ENCODE data around the gene ACSF2. TPM values are rescaled to one million over a fixed set of nuclear protein-coding genes. Genes with fewer than 3 reads are reported as not detected.

ACSF2 gene
- polyA plus RNA-seq, 2 of the 4 experiments (the other 2 are of a cell fraction): 24.4 to 33.6 TPM

- no peak for DNase-seq (ENCODE audit: low read depth in 1 of 2, low spot score in 1 of 2)
- no peaks in the 10 kb centered on the region for H3K9me3 ChIP-seq
- peak; percentile 32 for FAIRE-seq
- ATAC-seq: no peak
- H3K27ac ChIP-seq: no peak overlapping the region
- 15% methylated on average over 3 of the region's 3 CpGs for WGBS (ENCODE audit: missing lambda C conversion rate)
- peaks cover 5% of the 10 kb centered on the region; the same call in 1 of the 3 replicates for H3K4me1 ChIP-seq
- POLR2A ChIA-PET: no interaction called here
- CTCF ChIA-PET: interaction anchor here (0.7 to 3.0 kb wide), 9 partner anchors 9 to 133 kb away, joined by 3 to 38 read pairs (median 5); partner anchors contain the start of gene SPATA20
- TF ChIP-seq EHMT2 (IDR thresholded peaks at IDR 0.05; ENCODE audit: low read depth) (no peak), PHF8 (IDR thresholded peaks at IDR 0.05; ENCODE audit: borderline replicate concordance, low read depth) (no peak), FOXS1 (CRISPR knock-in tag; IDR thresholded peaks at IDR 0.05) (no peak), BHLHE40 (IDR thresholded peaks at IDR 0.05; ENCODE audit: low read depth, low read length) (no peak), POLR2AphosphoS2 (conservative IDR thresholded peaks at IDR 0.05; ENCODE audit: low read length) (no peak), TFCP2L1 (CRISPR knock-in tag; IDR thresholded peaks at IDR 0.05) (no peak), KDM1A (IDR thresholded peaks at IDR 0.05; ENCODE audit: low read depth) (no peak)
- no peak overlapping the region for H3K4me3 ChIP-seq
- H3K4me2 ChIP-seq: no peak overlapping the region
Measured at GRCh38 chr17:50493744-50494143, 67.7 kb downstream of the ACSF2 start.

- Histone ChIP-seq H3K9me3 (no peaks in the 10 kb centered on the region), H3K4me3 (no peak overlapping the region), H3K4me1 (peaks cover 5% of the 10 kb centered on the region; the same call in 1 of the 3 replicates), H3K4me2 (no peak overlapping the region), H3K27ac (no peak overlapping the region)
- DNase-seq (ENCODE audit: low read depth in 1 of 2, low spot score in 1 of 2) (no peak), ATAC-seq (peak; percentile 52 to 57), FAIRE-seq (no peak)
- TF ChIP-seq CHD4 (IDR thresholded peaks at IDR 0.05; ENCODE audit: borderline replicate concordance) (no peak), ZC3H11A (IDR thresholded peaks at IDR 0.05) (no peak)
- CTCF ChIA-PET: interaction anchor here (1.3 to 1.7 kb wide), 3 partner anchors 9 to 16 kb away, joined by 4 to 8 read pairs (median 5); no protein-coding TSS in a partner anchor
- POLR2A ChIA-PET: no interaction called here
- WGBS (ENCODE audit: missing lambda C conversion rate): 73% methylated on average over 8 of the region's 8 CpGs
Measured at GRCh38 chr17:50495217-50495823, 69.3 kb downstream of the ACSF2 start.

GRCh38 chr17:50495918-50496317 is 69.9 kb downstream of the ACSF2 start:
- no peak for FAIRE-seq
- Histone ChIP-seq H3K9me3 (no peaks in the 10 kb centered on the region), H3K4me1 (peaks cover 5% of the 10 kb centered on the region; the same call in 1 of the 3 replicates), H3K4me3 (no peak overlapping the region), H3K4me2 (no peak overlapping the region), H3K27ac (no peak overlapping the region)
- POLR2A ChIA-PET: no interaction called here
- DNase-seq (ENCODE audit: low read depth in 1 of 2, low spot score in 1 of 2): no peak
- ATAC-seq: no peak
- WGBS (ENCODE audit: missing lambda C conversion rate): 81% methylated on average over 8 of the region's 8 CpGs
- CTCF ChIA-PET: interaction anchor here (1.3 to 1.7 kb wide), 3 partner anchors 9 to 16 kb away, joined by 4 to 8 read pairs (median 5); no protein-coding TSS in a partner anchor
- TF ChIP-seq HOXA7 (CRISPR knock-in tag; IDR thresholded peaks at IDR 0.05) (no peak), POLR2A (IDR thresholded peaks at IDR 0.05; ENCODE audit: low read length) (no peak), ZSCAN20 (CRISPR knock-in tag; IDR thresholded peaks at IDR 0.05) (no peak)

GRCh38 chr17:50498021-50498874 is 72.2 kb downstream of the ACSF2 start:
- 48% methylated on average over 7 of the region's 7 CpGs for WGBS (ENCODE audit: missing lambda C conversion rate)
- Histone ChIP-seq H3K9me3 (no peaks in the 10 kb centered on the region), H3K4me1 (peaks cover 5% of the 10 kb centered on the region; the same call in 1 of the 3 replicates), H3K4me2 (no peak overlapping the region), H3K4me3 (no peak overlapping the region), H3K27ac (no peak overlapping the region)
- DNase-seq (ENCODE audit: low read depth in 1 of 2, low spot score in 1 of 2) (no peak), FAIRE-seq (no peak), ATAC-seq (peak in 1 of 2 experiments; percentile 25; a peak in 3 of 6 replicates)
- TF ChIP-seq KDM1A (IDR thresholded peaks at IDR 0.05; ENCODE audit: low read depth) (0 out of 2 replicates have a peak, but pooled peaks have one; percentile 54), USF2 (IDR thresholded peaks at IDR 0.05) (no peak)
- POLR2A ChIA-PET: no interaction called here
- CTCF ChIA-PET: interaction anchor here (0.9 to 10.1 kb wide), 7 partner anchors 11 to 344 kb away, joined by 3 to 119 read pairs (median 3); no protein-coding TSS in a partner anchor

- CTCF ChIA-PET: interaction anchor here (1.2 to 10.1 kb wide), 3 partner anchors 16 to 51 kb away, joined by 3 to 119 read pairs (median 9); no protein-coding TSS in a partner anchor
- H3K4me2 ChIP-seq: no peak overlapping the region
- no peak for FAIRE-seq
- no peak for TF ChIP-seq FOSL2 (IDR thresholded peaks at IDR 0.05)
- no peak for TF ChIP-seq FOSL2 (CRISPR knock-in tag; IDR thresholded peaks at IDR 0.05)
- no peak for TF ChIP-seq ELK1 (IDR thresholded peaks at IDR 0.05; ENCODE audit: low read depth, low read length)
- no peak for TF ChIP-seq CTCF (IDR thresholded peaks at IDR 0.05)
- no peak for TF ChIP-seq ZSCAN20 (CRISPR knock-in tag; IDR thresholded peaks at IDR 0.05)
- TF ChIP-seq FOSB (CRISPR knock-in tag; IDR thresholded peaks at IDR 0.05): no peak
- no peak for TF ChIP-seq HOXB13 (CRISPR knock-in tag; IDR thresholded peaks at IDR 0.05; ENCODE audit: low read depth)
- no peak for TF ChIP-seq ZFP36 (IDR thresholded peaks at IDR 0.05; ENCODE audit: borderline replicate concordance, partially characterized antibody)
- no peak for TF ChIP-seq ZC3H11A (IDR thresholded peaks at IDR 0.05)
Measured at GRCh38 chr17:50499270-50499669, 73.3 kb downstream of the ACSF2 start.

More at GRCh38 chr17:50499270-50499669, 73.3 kb downstream of the ACSF2 start:
- POLR2A ChIA-PET: no interaction called here
- Histone ChIP-seq H3K27ac (no peak overlapping the region), H3K9me3 (no peaks in the 10 kb centered on the region), H3K4me1 (peaks cover 5% of the 10 kb centered on the region; the same call in 1 of the 3 replicates), H3K4me3 (no peak overlapping the region)
- no peak for DNase-seq (ENCODE audit: low read depth in 1 of 2, low spot score in 1 of 2)
- no peak for ATAC-seq
